K562 (cell line): ENCODE measurements around the gene ELK1. TPM values are rescaled to one million over a fixed set of nuclear protein-coding genes. Genes with fewer than 3 reads are reported as not detected.

ENCODE experiments used
- ATF1 ChIP-seq, 2 experiments: fragments of 450-650 bp in 1 of 2; IDR thresholded peaks; 2 replicates each; pipeline ENCODE4 v1.6.1; 2016; ENCODE audit warnings: missing compliant biosample characterization in 1 of 2, missing genetic modification characterization in 1 of 2
- BCLAF1 ChIP-seq, 2 experiments: fragments of 450-650 bp in 1 of 2; IDR thresholded peaks; 2 replicates each; pipeline ENCODE4 v1.6.1; 2011 to 2017; ENCODE audit warnings: low read depth in 2 of 2, antibody characterized with exemption in 1 of 2, borderline replicate concordance in 1 of 2, low read length in 1 of 2, mild to moderate bottlenecking in 1 of 2, mixed read lengths in 1 of 2; ENCODE audit not compliant: control insufficient read depth in 1 of 2
- KLF16 ChIP-seq: IDR thresholded peaks from 2 replicates; pipeline ENCODE4 v1.6.1; 2016; ENCODE audit warnings: antibody characterized with exemption
- MTA1 ChIP-seq: fragments of 450-650 bp; IDR thresholded peaks from 2 replicates; pipeline ENCODE4 v1.6.1; 2017; ENCODE audit warnings: borderline replicate concordance
- MYC ChIP-seq, 2 experiments: fragments of 250-450 bp in 1 of 2; sonication (Bioruptor Pico) in 1 of 2; IDR thresholded peaks; 2 replicates each; pipeline versions ENCODE4 v1.5.1 to v1.6.1; 2012 to 2021; ENCODE audit warnings: low read depth in 2 of 2, borderline replicate concordance in 1 of 2, improper control_type of control experiment in 1 of 2, low read length in 1 of 2, mild to moderate bottlenecking in 1 of 2, moderate library complexity in 1 of 2
- NCOA2 ChIP-seq, 2 experiments: fragments of 450-650 bp; IDR thresholded peaks; 2 replicates each; pipeline ENCODE4 v1.6.1; 2018; ENCODE audit warnings: mild to moderate bottlenecking in 2 of 2, moderate library complexity in 1 of 2; ENCODE audit not compliant: partially characterized antibody in 2 of 2
- RAD21 ChIP-seq, 2 experiments: fragments of 250-450 bp in 1 of 2; fragments of 450-650 bp in 1 of 2; sonication (Bioruptor Pico) in 1 of 2; formaldehyde crosslinking in 1 of 2; IDR thresholded peaks in 1 of 2; conservative IDR thresholded peaks in 1 of 2; 2 replicates each; pipeline versions ENCODE4 v1.4.0 to v1.8.0; 2020 to 2022; ENCODE audit warnings: mild to moderate bottlenecking in 2 of 2, moderate library complexity in 1 of 2
- RBFOX2 ChIP-seq: fragments of 200-400 bp; formaldehyde crosslinking; IDR thresholded peaks from 2 replicates; pipeline ENCODE4 v1.6.1; 2017; ENCODE audit warnings: low read depth, mild to moderate bottlenecking, low read length, moderate library complexity
- ZBED1 ChIP-seq: IDR thresholded peaks from 2 replicates; pipeline ENCODE4 v1.6.1; 2014
- ZNF316 ChIP-seq: fragments of 450-650 bp; IDR thresholded peaks from 2 replicates; pipeline ENCODE4 v1.6.1; 2016
- ZNF584 ChIP-seq: fragments of 200-800 bp; sonication (Bioruptor generic); IDR thresholded peaks from 2 replicates; pipeline ENCODE4 v1.6.1; 2016; ENCODE audit warnings: low read depth, mild to moderate bottlenecking, missing genetic modification characterization, missing compliant biosample characterization
- polyA plus RNA-seq, 8 experiments: library from polyadenylated mRNA; depleted of rRNA in 4 of 8; stranded (reverse) in 5 of 8; unstranded in 3 of 8; fragments of >200 nt; fragmentation: Nextera tagmentation in 2 of 8; fragmentation: Illumina TruSeq in 1 of 8; extraction: Ambion mirVana in 2 of 8; extraction: Trizol in 1 of 8; gene quantifications; 2 replicates each; pipeline versions ENCODE4 v1.2.1 to v1.2.3, GENCODE V29; 2011 to 2014; ENCODE audit warnings: inconsistent platforms in 1 of 8, missing spikeins in 1 of 8
- total RNA-seq, 7 experiments: library from RNA; depleted of rRNA in 6 of 7; stranded (reverse); fragments of >200 nt in 6 of 7; fragmentation: Illumina TruSeq in 2 of 7; extraction: Trizol in 2 of 7; gene quantifications; 2 replicates each; pipeline versions ENCODE4 v1.2.1 to v1.2.3, GENCODE V29; 2011 to 2021; ENCODE audit warnings: low replicate concordance in 1 of 7
- TF ChIP-seq, protein P1 (sequence below), 2 experiments: fragments of 450-650 bp; formaldehyde crosslinking in 1 of 2; IDR thresholded peaks; 2 replicates each; pipeline versions ENCODE4 v1.4.0 to v1.6.1; 2014 to 2020; ENCODE audit warnings: mild to moderate bottlenecking in 2 of 2, borderline replicate concordance in 1 of 2, low read depth in 1 of 2
- TF ChIP-seq, protein P2 (sequence below), 2 experiments: fragments of 450-650 bp; IDR thresholded peaks; 2 replicates each; pipeline ENCODE4 v1.6.1; 2016

The ELK1 gene
- total and polyA plus RNA-seq, 9 of the 15 experiments (the other 6 are each of a cell fraction or from before 2014, with no cell fraction given): 4.4 to 74.9 (median 26.5) TPM

GRCh38 chrX:47683184-47683828, 32.9 kb upstream of the ELK1 start (continued):
- TF ChIP-seq BCLAF1 (IDR thresholded peaks at IDR 0.05; ENCODE audit: borderline replicate concordance in 1 of 2, control insufficient read depth in 1 of 2, low read depth in 2 of 2, low read length in 1 of 2) (no peak), MTA1 (peak; percentile 76), RBFOX2 (0 out of 2 replicates have a peak, but pooled peaks have one; percentile 30), MYC (IDR thresholded peaks at IDR 0.05; ENCODE audit: low read depth, low read length) (0 out of 2 replicates have a peak, but pooled peaks have one; percentile 42), MYC (CRISPR knock-in tag; IDR thresholded peaks at IDR 0.05; ENCODE audit: borderline replicate concordance, low read depth) (no peak), ZBED1 (0 out of 2 replicates have a peak, but pooled peaks have one; percentile 65), ZNF584 (peak; percentile 33; the same call in 1 of the 2 replicates), RAD21 (CRISPR knock-in tag; conservative IDR thresholded peaks at IDR 0.05 in 1 of 2, IDR thresholded peaks at IDR 0.05 in 1 of 2) (peak; percentile 40 to 61), KLF16 (peak; percentile 92), ZNF316 (0 out of 2 replicates have a peak, but pooled peaks have one; percentile 2), ATF1 (CRISPR knock-in tag; IDR thresholded peaks at IDR 0.05) (no peak), ATF1 (tag; IDR thresholded peaks at IDR 0.05) (peak; percentile 72), NCOA2 (IDR thresholded peaks at IDR 0.05; ENCODE audit: partially characterized antibody in 2 of 2) (peak; percentile 52 to 74)
- TF ChIP-seq, protein P1, sequence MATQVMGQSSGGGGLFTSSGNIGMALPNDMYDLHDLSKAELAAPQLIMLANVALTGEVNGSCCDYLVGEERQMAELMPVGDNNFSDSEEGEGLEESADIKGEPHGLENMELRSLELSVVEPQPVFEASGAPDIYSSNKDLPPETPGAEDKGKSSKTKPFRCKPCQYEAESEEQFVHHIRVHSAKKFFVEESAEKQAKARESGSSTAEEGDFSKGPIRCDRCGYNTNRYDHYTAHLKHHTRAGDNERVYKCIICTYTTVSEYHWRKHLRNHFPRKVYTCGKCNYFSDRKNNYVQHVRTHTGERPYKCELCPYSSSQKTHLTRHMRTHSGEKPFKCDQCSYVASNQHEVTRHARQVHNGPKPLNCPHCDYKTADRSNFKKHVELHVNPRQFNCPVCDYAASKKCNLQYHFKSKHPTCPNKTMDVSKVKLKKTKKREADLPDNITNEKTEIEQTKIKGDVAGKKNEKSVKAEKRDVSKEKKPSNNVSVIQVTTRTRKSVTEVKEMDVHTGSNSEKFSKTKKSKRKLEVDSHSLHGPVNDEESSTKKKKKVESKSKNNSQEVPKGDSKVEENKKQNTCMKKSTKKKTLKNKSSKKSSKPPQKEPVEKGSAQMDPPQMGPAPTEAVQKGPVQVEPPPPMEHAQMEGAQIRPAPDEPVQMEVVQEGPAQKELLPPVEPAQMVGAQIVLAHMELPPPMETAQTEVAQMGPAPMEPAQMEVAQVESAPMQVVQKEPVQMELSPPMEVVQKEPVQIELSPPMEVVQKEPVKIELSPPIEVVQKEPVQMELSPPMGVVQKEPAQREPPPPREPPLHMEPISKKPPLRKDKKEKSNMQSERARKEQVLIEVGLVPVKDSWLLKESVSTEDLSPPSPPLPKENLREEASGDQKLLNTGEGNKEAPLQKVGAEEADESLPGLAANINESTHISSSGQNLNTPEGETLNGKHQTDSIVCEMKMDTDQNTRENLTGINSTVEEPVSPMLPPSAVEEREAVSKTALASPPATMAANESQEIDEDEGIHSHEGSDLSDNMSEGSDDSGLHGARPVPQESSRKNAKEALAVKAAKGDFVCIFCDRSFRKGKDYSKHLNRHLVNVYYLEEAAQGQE (IDR thresholded peaks at IDR 0.05; ENCODE audit: borderline replicate concordance): peak; percentile 68
- TF ChIP-seq, protein P1 (CRISPR knock-in tag; IDR thresholded peaks at IDR 0.05; ENCODE audit: low read depth): no peak
- TF ChIP-seq, protein P2, sequence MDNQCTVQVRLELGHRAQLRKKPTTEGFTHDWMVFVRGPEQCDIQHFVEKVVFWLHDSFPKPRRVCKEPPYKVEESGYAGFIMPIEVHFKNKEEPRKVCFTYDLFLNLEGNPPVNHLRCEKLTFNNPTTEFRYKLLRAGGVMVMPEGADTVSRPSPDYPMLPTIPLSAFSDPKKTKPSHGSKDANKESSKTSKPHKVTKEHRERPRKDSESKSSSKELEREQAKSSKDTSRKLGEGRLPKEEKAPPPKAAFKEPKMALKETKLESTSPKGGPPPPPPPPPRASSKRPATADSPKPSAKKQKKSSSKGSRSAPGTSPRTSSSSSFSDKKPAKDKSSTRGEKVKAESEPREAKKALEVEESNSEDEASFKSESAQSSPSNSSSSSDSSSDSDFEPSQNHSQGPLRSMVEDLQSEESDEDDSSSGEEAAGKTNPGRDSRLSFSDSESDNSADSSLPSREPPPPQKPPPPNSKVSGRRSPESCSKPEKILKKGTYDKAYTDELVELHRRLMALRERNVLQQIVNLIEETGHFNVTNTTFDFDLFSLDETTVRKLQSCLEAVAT (IDR thresholded peaks at IDR 0.05): 0 out of 4 replicates have a peak, but pooled peaks of 1 of the 2 experiments have one; percentile 47
